Stimulated activated CD4-positive, alpha-beta T cell treated with anti-CD3 and anti-CD28 coated beads, Interleukin-2, amount 100 ng/mL, for 4 hours (primary cell): ENCODE measurements around the gene CLCN4.
A peak's percentile ranks its signal among the peaks of the same experiment; 100 is the strongest.

Experiments
- DNase-seq: peaks from one replicate; pipeline ENCODE4 v3.0.0-alpha.2; 2020; ENCODE audit warnings: low read depth

CLCN4 gene

GRCh38 chrX:10156199-10157031 is at the start of gene CLCN4:
TSS of gene CLCN4 (plus strand) at chrX:10156975. CDS start at chrX:10185033, 28,058 bp downstream.
- no peak for DNase-seq

- DNase-seq: no peak
Observed at GRCh38 chrX:10107483-10107882, 49.3 kb upstream of the CLCN4 start.

GRCh38 chrX:10108288-10108687 is 48.5 kb upstream of the CLCN4 start:
- no peak for DNase-seq

- DNase-seq: no peak
Observed at GRCh38 chrX:10109695-10110094, 47.1 kb upstream of the CLCN4 start.

GRCh38 chrX:10110316-10110935 is 46.3 kb upstream of the CLCN4 start:
- DNase-seq: no peak

- peak; percentile 72 for DNase-seq
Observed at GRCh38 chrX:10110984-10111363, 45.8 kb upstream of the CLCN4 start.

GRCh38 chrX:10111364-10112148 is 45.2 kb upstream of the CLCN4 start:
- peak; percentile 48 for DNase-seq

- DNase-seq: no peak
Observed at GRCh38 chrX:10112510-10112909, 44.3 kb upstream of the CLCN4 start.

GRCh38 chrX:10115082-10115481 is 41.7 kb upstream of the CLCN4 start:
- no peak for DNase-seq

GRCh38 chrX:10117301-10117700 is 39.5 kb upstream of the CLCN4 start:
- DNase-seq: no peak

GRCh38 chrX:10117864-10118377 is 38.9 kb upstream of the CLCN4 start:
- no peak for DNase-seq

GRCh38 chrX:10118530-10118929 is 38.2 kb upstream of the CLCN4 start:
- DNase-seq: no peak

GRCh38 chrX:10119399-10119990 is 37.3 kb upstream of the CLCN4 start:
- peak; percentile 54 for DNase-seq

GRCh38 chrX:10120331-10120730 is 36.4 kb upstream of the CLCN4 start:
- DNase-seq: no peak

- no peak for DNase-seq
Observed at GRCh38 chrX:10120828-10121227, 35.9 kb upstream of the CLCN4 start.

- DNase-seq: no peak
Observed at GRCh38 chrX:10121787-10122186, 35.0 kb upstream of the CLCN4 start.

- DNase-seq: no peak
Observed at GRCh38 chrX:10124506-10125247, 32.1 kb upstream of the CLCN4 start.

- DNase-seq: no peak
Observed at GRCh38 chrX:10125248-10125615, 31.5 kb upstream of the CLCN4 start.

- no peak for DNase-seq
Observed at GRCh38 chrX:10126044-10126443, 30.7 kb upstream of the CLCN4 start.

GRCh38 chrX:10126834-10127233 is 29.9 kb upstream of the CLCN4 start:
- DNase-seq: no peak

- no peak for DNase-seq
Observed at GRCh38 chrX:10128386-10128785, 28.4 kb upstream of the CLCN4 start.

- no peak for DNase-seq
Observed at GRCh38 chrX:10129229-10129628, 27.5 kb upstream of the CLCN4 start.
